Neutrophil (primary cell): ENCODE measurements around the gene SCN3A.

Source experiments
- H3K27ac ChIP-seq: fragments of 200-600 bp; sonication (generic); 2 replicates; pipeline ENCODE4 v1.5.1; 2016; ENCODE audit warnings: mild to moderate bottlenecking, moderate library complexity
- H3K27me3 ChIP-seq: fragments of 200-600 bp; sonication (generic); 2 replicates; pipeline ENCODE4 v1.6.0; 2016; ENCODE audit warnings: mild to moderate bottlenecking
- H3K36me3 ChIP-seq: fragments of 200-600 bp; sonication (generic); 2 replicates; pipeline ENCODE4 v1.5.1; 2017
- H3K4me1 ChIP-seq, 2 experiments: fragments of 200-600 bp in 1 of 2; sonication (generic) in 1 of 2; 1 replicate in 1 of 2; 2 replicates in 1 of 2; pipeline versions ENCODE4 v1.5.1 to v1.6.1; 2013 to 2016; ENCODE audit warnings: low read depth in 1 of 2, low read length in 1 of 2, mild to moderate bottlenecking in 1 of 2, moderate library complexity in 1 of 2; ENCODE audit not compliant: control insufficient read depth in 1 of 2, insufficient read depth in 1 of 2
- H3K4me3 ChIP-seq, 2 experiments: fragments of 200-600 bp in 1 of 2; sonication (generic) in 1 of 2; 1 replicate in 1 of 2; 2 replicates in 1 of 2; pipeline ENCODE4 v1.5.1; 2013 to 2016; ENCODE audit warnings: low read depth in 1 of 2, low read length in 1 of 2, mild to moderate bottlenecking in 1 of 2, moderate library complexity in 1 of 2
- H3K9me3 ChIP-seq: fragments of 200-600 bp; sonication (generic); 2 replicates; pipeline ENCODE4 v1.5.1; 2016
- CTCF ChIP-seq: fragments of 200-600 bp; sonication (generic); IDR thresholded peaks from 2 replicates; pipeline ENCODE4 v1.5.1; 2016; ENCODE audit warnings: antibody characterized with exemption

The SCN3A gene

GRCh38 chr2:165044505-165045303 is 159.1 kb downstream of the SCN3A start:
- Histone ChIP-seq H3K36me3 (no peaks in the 10 kb centered on the region), H3K9me3 (peaks cover 4% of the 10 kb centered on the region), H3K4me1 (no peaks in the 10 kb centered on the region), H3K27me3 (no peaks in the 10 kb centered on the region), H3K4me3 (no peak overlapping the region), H3K27ac (no peak overlapping the region)
- no peak for TF ChIP-seq CTCF
